ENCODE results near the gene WDR20.
"Not testable (repeated sequence)": the region's sequence is repeated elsewhere in the genome, so short reads cannot be mapped to it uniquely, and the experiment has no call there.

The WDR20 gene

DNA sequence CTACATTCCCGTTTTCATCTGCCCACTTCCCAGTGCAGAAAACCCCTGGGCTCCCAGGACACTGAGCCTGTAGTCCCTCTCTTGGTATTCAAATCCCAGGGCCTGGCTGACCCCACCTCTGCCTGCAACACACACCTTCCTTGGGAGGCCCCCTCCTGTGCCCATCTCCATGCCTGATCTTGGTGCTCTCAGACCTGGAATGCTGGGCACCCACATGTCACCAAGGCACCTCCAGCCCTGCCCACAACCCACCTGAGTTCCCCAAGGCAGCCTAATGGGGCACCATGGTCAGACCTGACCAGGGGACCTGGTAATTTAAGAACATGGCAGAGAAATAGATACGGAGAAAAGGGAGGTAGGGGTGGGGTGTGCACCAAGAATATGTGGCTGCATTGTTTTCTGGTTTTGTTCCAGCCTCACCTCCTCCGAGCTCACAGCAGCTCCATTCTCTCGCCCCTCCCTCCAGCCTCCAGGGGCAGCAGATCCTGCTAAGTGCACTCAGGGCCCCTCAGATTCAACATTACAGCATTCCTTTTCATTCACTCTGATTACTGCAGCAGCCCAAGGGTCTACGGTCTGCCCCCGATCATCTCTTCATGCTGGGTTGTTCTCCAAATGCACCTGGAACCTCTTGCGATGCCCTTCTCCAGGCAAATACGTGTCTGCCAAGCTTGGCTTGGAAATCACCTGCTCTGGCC lies 43.7 kb upstream of the WDR20 start:
- no peak for DNase-seq
- peak overlapping the region; percentile 0 for H3K4me3 Mint-ChIP-seq
- TF ChIP-seq, protein P1, sequence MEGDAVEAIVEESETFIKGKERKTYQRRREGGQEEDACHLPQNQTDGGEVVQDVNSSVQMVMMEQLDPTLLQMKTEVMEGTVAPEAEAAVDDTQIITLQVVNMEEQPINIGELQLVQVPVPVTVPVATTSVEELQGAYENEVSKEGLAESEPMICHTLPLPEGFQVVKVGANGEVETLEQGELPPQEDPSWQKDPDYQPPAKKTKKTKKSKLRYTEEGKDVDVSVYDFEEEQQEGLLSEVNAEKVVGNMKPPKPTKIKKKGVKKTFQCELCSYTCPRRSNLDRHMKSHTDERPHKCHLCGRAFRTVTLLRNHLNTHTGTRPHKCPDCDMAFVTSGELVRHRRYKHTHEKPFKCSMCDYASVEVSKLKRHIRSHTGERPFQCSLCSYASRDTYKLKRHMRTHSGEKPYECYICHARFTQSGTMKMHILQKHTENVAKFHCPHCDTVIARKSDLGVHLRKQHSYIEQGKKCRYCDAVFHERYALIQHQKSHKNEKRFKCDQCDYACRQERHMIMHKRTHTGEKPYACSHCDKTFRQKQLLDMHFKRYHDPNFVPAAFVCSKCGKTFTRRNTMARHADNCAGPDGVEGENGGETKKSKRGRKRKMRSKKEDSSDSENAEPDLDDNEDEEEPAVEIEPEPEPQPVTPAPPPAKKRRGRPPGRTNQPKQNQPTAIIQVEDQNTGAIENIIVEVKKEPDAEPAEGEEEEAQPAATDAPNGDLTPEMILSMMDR (IDR thresholded peaks at IDR 0.05), result no peak

DNA sequence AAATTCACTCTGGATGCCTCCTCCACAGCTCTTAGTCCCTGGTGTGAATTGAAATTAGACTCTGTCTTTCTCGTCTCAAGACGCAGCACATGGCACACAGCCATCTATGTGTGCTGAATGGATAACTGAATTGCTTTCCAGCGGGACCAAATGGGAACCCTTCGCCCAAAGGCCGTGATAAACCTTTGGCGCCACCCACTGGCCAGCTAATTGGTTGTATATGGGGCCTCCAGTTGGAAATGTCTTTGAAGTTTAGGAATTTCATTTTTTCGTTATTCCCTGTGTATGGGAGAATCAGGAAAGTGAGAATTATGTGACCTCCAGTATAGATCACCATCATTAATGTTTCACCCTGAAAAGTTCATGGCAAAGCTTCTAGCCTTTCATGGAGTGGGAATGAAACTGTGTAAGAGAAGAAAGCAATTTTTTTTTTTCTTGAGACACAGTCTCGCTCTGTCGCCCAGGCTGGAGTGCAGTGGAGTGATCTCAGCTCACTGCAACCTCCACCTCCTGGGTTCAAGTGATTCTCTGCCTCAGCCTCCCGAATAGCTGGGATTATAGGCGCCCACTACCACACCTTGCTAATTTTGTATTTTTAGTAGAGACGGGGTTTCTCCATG lies 43.0 kb upstream of the WDR20 start:
- peaks cover 13% of the 10 kb centered on the region for H3K27me3 Mint-ChIP-seq (ENCODE audit: low read depth, poor library complexity)
- H3K9me3 Mint-ChIP-seq, result no peaks in the 10 kb centered on the region
- H3K27ac Mint-ChIP-seq, result no peak overlapping the region
- peaks cover 6% of the 10 kb centered on the region for H3K36me3 Mint-ChIP-seq (ENCODE audit: low read depth)
- TF ChIP-seq, protein P1 (IDR thresholded peaks at IDR 0.05), result peak; percentile 75
- peak; percentile 85 for DNase-seq
- H3K4me1 Mint-ChIP-seq, result peaks cover 47% of the 10 kb centered on the region
- peak overlapping the region; percentile 0 for H3K4me3 Mint-ChIP-seq

More for the DNA sequence above, 43.7 kb upstream of the WDR20 start:
- Mint-ChIP-seq H3K4me1 (peaks cover 44% of the 10 kb centered on the region), H3K9me3 (no peaks in the 10 kb centered on the region), H3K27me3 (ENCODE audit: low read depth, poor library complexity) (peaks cover 11% of the 10 kb centered on the region), H3K36me3 (ENCODE audit: low read depth) (peaks cover 4% of the 10 kb centered on the region), H3K27ac (no peak overlapping the region)

DNA sequence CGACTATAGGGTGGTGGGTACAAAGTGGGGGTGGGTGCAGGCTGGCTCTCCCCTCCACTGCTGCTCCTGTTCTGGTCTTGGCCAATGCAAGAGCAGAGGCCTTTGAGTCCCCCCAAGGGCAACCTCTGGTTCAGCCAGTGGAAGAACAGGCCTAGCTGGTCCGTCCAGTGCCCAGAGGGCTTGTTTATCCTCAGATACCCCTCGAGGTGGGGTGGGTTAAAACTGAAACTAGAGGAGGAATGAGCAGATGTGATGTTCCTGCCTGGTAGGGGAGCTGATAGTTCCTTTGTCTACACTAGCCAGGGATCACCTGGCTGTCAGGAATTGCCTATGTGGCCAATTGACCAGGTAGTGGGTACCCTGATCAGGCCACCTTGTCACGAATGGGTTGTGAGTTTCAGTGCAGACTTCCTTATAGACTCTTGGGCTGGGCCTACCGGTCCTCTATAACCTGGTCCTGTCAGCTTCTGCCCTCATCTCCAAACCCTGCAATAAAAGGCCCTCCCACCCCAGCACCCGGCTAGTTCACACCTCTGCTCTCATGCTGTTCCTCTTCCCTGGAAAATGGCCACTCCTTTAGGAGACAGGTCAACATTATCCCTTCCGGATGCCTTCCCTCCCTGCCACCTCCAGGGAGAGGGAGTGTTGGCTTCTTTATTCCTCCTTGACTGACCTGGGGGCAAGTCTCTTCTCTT lies 42.1 kb upstream of the WDR20 start:
- peaks cover 13% of the 10 kb centered on the region for H3K27me3 Mint-ChIP-seq (ENCODE audit: low read depth, poor library complexity)
- no peak for DNase-seq
- peak overlapping the region; percentile 82 for H3K27ac Mint-ChIP-seq
- H3K4me3 Mint-ChIP-seq, result no peak overlapping the region
- H3K4me1 Mint-ChIP-seq, result peaks cover 47% of the 10 kb centered on the region
- no peaks in the 10 kb centered on the region for H3K9me3 Mint-ChIP-seq
- TF ChIP-seq, protein P1 (IDR thresholded peaks at IDR 0.05), result no peak
- H3K36me3 Mint-ChIP-seq (ENCODE audit: low read depth), result peaks cover 6% of the 10 kb centered on the region

DNA sequence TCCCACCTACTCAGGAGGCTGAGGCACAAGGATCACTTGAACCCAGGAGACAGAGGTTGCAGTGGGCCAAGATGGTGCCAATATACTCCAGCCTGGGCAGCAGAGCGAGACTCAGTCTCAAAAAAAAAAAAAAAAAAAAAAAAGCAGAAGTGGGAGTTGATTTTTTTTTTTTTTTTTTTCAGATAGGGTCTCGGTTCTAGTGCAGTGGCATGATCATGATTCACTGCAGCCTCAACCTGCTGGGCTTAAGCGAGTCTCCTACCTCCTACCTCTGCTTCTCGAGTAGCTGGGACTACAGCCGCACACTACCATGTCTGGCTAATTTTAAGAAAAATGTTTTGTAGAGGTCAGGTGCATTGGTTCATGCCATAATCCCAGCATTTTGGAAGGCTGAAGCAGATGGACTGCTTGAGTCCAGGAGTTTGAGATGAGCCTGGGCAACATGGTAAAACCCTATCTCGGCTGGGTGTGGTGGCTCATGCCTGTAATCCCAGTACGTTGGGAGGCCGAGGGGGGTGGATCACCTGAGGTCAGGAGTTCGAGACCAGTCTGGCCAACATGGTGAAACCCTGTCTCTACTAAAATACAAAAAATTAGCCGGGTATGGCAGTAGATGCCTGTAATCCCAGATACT lies 36.5 kb upstream of the WDR20 start:
- peaks cover 6% of the 10 kb centered on the region for H3K36me3 Mint-ChIP-seq (ENCODE audit: low read depth)
- no peak overlapping the region for H3K4me3 Mint-ChIP-seq
- H3K9me3 Mint-ChIP-seq, result no peaks in the 10 kb centered on the region
- TF ChIP-seq, protein P1 (IDR thresholded peaks at IDR 0.05), result no peak
- H3K4me1 Mint-ChIP-seq, result peaks cover 12% of the 10 kb centered on the region
- peaks cover 8% of the 10 kb centered on the region for H3K27me3 Mint-ChIP-seq (ENCODE audit: low read depth, poor library complexity)
- no peak for DNase-seq
- no peak overlapping the region for H3K27ac Mint-ChIP-seq

DNA sequence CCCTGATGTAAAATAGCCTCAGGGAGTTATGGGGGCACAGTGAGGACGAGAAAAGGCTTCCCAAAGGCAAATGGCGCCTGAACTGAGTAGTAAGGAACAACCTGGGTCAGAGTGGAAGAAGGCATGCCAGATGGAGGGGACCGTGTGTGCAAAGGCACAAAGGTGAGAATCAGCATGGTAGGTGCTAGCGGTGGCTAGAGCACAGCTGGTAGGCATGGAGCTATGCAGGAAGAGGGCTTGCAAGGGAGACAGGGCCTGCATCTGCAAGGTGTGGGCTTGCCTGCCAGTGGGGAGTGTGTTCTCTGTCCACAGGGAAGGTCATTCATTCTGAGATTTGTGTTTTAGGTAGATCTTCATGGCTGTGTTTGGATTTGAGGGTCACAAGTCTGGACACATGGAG lies 34.3 kb upstream of the WDR20 start:
- H3K4me3 Mint-ChIP-seq, result no peak overlapping the region
- peaks cover 22% of the 10 kb centered on the region for H3K36me3 Mint-ChIP-seq (ENCODE audit: low read depth)
- peaks cover 4% of the 10 kb centered on the region for H3K27me3 Mint-ChIP-seq (ENCODE audit: low read depth, poor library complexity)
- no peak overlapping the region for H3K27ac Mint-ChIP-seq
- TF ChIP-seq, protein P1 (IDR thresholded peaks at IDR 0.05), result no peak
- H3K4me1 Mint-ChIP-seq, result peaks cover 7% of the 10 kb centered on the region
- no peak for DNase-seq
- peaks cover 17% of the 10 kb centered on the region for H3K9me3 Mint-ChIP-seq

DNA sequence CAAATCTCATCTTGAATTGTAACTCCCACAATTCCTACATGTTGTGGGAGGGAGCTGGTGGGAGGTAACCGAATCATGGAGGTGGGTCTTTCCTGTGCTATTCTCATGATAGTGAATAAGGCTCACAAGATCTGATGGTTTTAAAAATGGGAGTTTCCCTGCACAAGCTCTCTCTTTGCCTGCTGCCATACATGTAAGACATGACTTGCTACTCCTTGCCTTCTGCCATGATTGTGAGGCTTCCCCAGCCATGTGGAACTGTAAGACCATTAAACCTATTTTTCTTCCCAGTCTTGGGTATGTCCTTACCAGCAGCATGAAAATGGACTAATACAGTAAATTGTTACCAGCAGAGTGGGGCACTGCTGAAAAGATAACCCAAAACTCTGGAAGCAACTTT lies 30.4 kb upstream of the WDR20 start:
- not testable (repeated sequence) for H3K4me3 Mint-ChIP-seq; H3K27me3 Mint-ChIP-seq (ENCODE audit: low read depth, poor library complexity); DNase-seq; H3K4me1 Mint-ChIP-seq; H3K27ac Mint-ChIP-seq
- Mint-ChIP-seq H3K9me3 (peaks cover 40% of the 10 kb centered on the region), H3K36me3 (ENCODE audit: low read depth) (peaks cover 15% of the 10 kb centered on the region)

Measured in nephron progenitor cell (in vitro differentiated cells).